SK-N-MC (cell line): ENCODE data around the gene CNTFR.

Experiments used
- EZH2 ChIP-seq: fragments of 200-600 bp; sonication (generic); IDR thresholded peaks from one replicate; pipeline ENCODE4 v1.6.1; 2017; ENCODE audit warnings: antibody characterized with exemption
- POLR2AphosphoS5 ChIP-seq: IDR thresholded peaks from 2 replicates; pipeline ENCODE4 v1.6.1; 2012; ENCODE audit warnings: mild to moderate bottlenecking, low read depth, low read length, borderline replicate concordance

GRCh38 chr9:34520505-34521385 lies 68.8 kb downstream of the CNTFR start:
- TF ChIP-seq POLR2AphosphoS5, result no peak
- no peak for TF ChIP-seq EZH2
